ENCODE data around the gene TGFB1.
"Not testable (repeated sequence)": the region's sequence is repeated elsewhere in the genome, so short reads cannot be mapped to it uniquely, and the experiment has no call there.

TGFB1 gene

DNA sequence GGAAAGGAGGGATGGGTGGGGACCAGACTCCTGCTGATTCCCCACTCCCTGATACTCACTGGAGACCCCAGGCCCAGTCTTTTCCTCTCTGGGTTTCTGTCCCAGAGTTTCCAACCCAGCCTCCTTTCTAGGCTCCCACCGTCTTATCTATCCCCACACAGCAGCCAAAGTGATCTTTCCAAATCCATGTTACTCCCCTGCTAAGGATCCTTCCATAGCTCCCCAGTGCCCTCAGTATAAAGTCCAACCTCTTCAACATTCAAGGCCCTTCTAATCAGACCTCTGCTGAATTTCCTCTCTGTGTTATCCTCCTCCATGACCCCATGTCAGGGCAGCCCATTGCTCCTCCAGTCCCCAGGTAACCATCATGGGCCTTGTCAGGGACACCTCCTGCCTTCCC, 1.3 kb upstream of the TGFB1 start:
- Histone ChIP-seq H3K27me3 (ENCODE audit: control insufficient read depth in 1 of 2, insufficient read depth in 2 of 2, low read length in 2 of 2) (no peaks in the 10 kb centered on the region), H3K27ac (ENCODE audit: low read depth, low read length) (no peak overlapping the region), H3K4me1 (ENCODE audit: insufficient read depth, low read length) (peaks cover 19% of the 10 kb centered on the region), H3K9ac (ENCODE audit: low read length) (no peak overlapping the region), H3K4me3 (ENCODE audit: low read depth in 1 of 2, low read length in 2 of 2) (no peak overlapping the region), H3K36me3 (ENCODE audit: insufficient read depth, low read length) (no peaks in the 10 kb centered on the region), H3K9me3 (ENCODE audit: low read length) (no peaks in the 10 kb centered on the region)

DNA sequence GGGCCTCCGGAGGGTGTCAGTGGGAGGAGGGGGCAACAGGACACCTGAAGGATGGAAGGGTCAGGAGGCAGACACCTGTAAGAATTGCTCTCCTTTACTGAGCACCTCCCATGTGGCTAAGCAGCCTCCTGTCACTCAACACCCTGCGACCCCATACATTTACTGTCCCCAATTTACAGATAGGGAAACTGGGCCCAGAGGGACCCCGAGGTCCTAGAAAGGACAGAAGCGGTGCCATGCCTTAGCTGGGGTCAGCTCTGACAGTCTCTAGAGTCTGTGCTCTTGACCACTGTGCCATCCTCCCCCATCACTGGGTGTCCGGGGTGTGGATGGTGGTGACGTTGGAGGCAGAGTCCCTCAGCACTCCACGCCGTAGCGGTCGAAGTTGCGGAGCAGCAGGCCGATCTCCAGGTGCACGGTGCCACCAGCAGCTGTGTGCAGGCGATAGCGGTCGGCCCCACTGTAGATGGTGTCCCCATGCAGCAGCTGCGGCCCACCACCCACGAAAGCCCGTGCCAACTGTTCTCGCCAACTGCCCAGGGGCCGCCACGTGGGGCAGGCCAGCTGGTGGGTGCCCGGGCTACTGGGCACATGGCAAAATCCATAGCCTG, 726 bp upstream of the TGFB1 start:
- peak overlapping the region; percentile 65 for H3K27ac ChIP-seq (ENCODE audit: low read depth, low read length)
- H3K27me3 ChIP-seq (ENCODE audit: control insufficient read depth in 1 of 2, insufficient read depth in 2 of 2, low read length in 2 of 2): no peaks in the 10 kb centered on the region
- H3K9ac ChIP-seq (ENCODE audit: low read length): no peak overlapping the region
- H3K9me3 ChIP-seq (ENCODE audit: low read length): no peaks in the 10 kb centered on the region
- peak overlapping the region; percentile 67 to 85 for H3K4me3 ChIP-seq (ENCODE audit: low read depth in 1 of 2, low read length in 2 of 2)
- H3K36me3 ChIP-seq (ENCODE audit: insufficient read depth, low read length): no peaks in the 10 kb centered on the region
- peaks cover 19% of the 10 kb centered on the region for H3K4me1 ChIP-seq (ENCODE audit: insufficient read depth, low read length)

DNA sequence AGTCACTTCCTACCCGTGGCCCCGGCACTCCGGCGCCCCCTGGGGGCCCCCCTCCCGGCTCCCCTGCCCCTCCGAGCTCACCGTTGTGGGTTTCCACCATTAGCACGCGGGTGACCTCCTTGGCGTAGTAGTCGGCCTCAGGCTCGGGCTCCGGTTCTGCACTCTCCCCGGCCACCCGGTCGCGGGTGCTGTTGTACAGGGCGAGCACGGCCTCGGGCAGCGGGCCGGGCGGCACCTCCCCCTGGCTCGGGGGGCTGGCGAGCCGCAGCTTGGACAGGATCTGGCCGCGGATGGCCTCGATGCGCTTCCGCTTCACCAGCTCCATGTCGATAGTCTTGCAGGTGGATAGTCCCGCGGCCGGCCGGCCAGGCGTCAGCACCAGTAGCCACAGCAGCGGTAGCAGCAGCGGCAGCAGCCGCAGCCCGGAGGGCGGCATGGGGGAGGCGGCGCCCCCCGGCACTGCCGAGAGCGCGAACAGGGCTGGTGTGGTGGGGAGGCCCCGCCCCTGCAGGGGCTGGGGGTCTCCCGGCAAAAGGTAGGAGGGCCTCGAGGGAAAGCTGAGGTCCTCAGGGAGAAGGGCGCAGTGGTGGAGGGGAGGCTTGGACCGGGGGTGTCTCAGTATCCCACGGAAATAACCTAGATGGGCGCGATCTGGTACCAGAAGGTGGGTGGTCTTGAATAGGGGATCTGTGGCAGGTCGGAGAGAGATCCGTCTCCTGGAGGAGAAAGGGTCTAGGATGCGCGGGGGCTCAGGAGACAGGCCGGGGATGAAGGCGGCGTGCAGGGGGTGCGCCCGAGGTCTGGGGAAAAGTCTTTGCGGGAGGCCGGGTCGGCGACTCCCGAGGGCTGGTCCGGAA, 885 bp downstream of the TGFB1 start:
- peak overlapping the region; percentile 57 for H3K9ac ChIP-seq (ENCODE audit: low read length)
- H3K27ac ChIP-seq (ENCODE audit: low read depth, low read length): peak overlapping the region; percentile 65
- H3K27me3 ChIP-seq (ENCODE audit: control insufficient read depth in 1 of 2, insufficient read depth in 2 of 2, low read length in 2 of 2): no peaks in the 10 kb centered on the region
- H3K36me3 ChIP-seq (ENCODE audit: insufficient read depth, low read length): peaks cover 4% of the 10 kb centered on the region
- H3K9me3 ChIP-seq (ENCODE audit: low read length): no peaks in the 10 kb centered on the region
- H3K4me3 ChIP-seq (ENCODE audit: low read depth in 1 of 2, low read length in 2 of 2): peak overlapping the region; percentile 67 to 85
- peaks cover 19% of the 10 kb centered on the region for H3K4me1 ChIP-seq (ENCODE audit: insufficient read depth, low read length)

DNA sequence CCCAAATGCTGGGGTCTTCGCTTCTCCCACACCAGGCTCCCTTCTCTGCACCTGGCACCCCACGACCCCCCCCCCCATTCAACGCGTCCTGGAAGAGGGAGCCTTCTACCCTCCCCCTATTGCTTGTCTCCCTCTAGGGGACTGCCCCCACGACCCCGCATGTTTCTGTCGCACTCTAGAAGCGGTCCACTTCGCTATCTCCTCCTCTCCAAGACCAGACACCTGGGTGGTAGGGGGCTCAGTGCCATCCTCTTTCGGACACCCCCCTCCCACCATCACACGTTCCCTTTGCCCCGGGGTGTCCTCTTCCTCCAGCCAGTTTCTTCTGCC, 1.5 kb downstream of the TGFB1 start:
- H3K27ac ChIP-seq (ENCODE audit: low read depth, low read length): peak overlapping the region; percentile 65
- peak overlapping the region; percentile 34 for H3K9ac ChIP-seq (ENCODE audit: low read length)

DNA sequence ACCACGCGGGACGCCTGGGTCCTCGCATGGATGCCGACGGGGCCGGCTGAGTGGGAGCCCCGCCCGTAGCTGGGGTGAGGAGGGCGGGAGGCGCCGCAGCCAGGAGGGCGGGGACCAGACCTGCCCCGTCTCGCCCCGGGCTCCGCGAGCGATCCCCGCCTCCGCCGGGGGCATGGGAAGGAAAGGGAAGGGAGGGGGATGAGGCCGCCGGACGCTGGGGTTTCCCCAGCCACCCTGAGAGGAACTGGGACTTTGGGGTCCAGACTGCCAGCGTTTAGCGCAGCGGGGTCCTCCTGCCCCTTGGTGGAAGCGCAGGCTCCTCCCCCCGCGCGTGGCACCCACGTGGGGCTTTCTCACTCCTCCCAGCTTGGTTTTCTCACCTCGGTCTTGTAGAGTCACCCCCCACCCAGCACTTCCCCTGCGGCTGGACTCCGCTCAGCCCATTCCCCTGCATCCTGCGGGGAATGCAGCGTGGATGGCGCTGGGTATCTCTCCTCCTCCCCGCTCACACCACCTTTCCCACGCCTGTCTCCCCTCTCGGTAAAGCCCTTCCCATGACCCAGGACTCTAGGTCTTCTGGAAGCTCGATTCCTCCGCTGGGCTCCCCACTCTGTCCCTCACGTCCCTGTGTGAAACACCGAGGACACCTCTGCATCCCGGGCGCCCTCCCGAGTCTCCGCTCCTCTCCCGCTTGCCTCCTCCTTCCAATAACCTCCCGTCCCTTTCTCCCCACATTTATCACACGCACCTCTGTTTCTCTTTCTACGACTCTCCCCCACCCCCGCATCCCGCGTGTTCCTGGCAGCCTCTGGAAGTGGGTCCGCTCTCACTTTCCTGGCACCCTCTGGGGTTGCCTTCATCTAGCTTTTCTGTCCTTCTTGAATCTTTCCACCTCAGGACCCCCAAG, 2.1 kb downstream of the TGFB1 start:
- H3K4me3 ChIP-seq (ENCODE audit: low read depth in 1 of 2, low read length in 2 of 2): peak overlapping the region; percentile 67 to 85
- peaks cover 4% of the 10 kb centered on the region for H3K36me3 ChIP-seq (ENCODE audit: insufficient read depth, low read length)
- no peaks in the 10 kb centered on the region for H3K9me3 ChIP-seq (ENCODE audit: low read length)
- peak overlapping the region; percentile 65 for H3K27ac ChIP-seq (ENCODE audit: low read depth, low read length)
- H3K27me3 ChIP-seq (ENCODE audit: control insufficient read depth in 1 of 2, insufficient read depth in 2 of 2, low read length in 2 of 2): no peaks in the 10 kb centered on the region
- peak overlapping the region; percentile 34 for H3K9ac ChIP-seq (ENCODE audit: low read length)
- H3K4me1 ChIP-seq (ENCODE audit: insufficient read depth, low read length): peaks cover 19% of the 10 kb centered on the region

More for the DNA sequence above, 1.5 kb downstream of the TGFB1 start:
- Histone ChIP-seq H3K4me3 (ENCODE audit: low read depth in 1 of 2, low read length in 2 of 2) (peak overlapping the region; percentile 67 to 85), H3K36me3 (ENCODE audit: insufficient read depth, low read length) (peaks cover 4% of the 10 kb centered on the region), H3K27me3 (ENCODE audit: control insufficient read depth in 1 of 2, insufficient read depth in 2 of 2, low read length in 2 of 2) (no peaks in the 10 kb centered on the region), H3K9me3 (ENCODE audit: low read length) (no peaks in the 10 kb centered on the region), H3K4me1 (ENCODE audit: insufficient read depth, low read length) (peaks cover 19% of the 10 kb centered on the region)

DNA sequence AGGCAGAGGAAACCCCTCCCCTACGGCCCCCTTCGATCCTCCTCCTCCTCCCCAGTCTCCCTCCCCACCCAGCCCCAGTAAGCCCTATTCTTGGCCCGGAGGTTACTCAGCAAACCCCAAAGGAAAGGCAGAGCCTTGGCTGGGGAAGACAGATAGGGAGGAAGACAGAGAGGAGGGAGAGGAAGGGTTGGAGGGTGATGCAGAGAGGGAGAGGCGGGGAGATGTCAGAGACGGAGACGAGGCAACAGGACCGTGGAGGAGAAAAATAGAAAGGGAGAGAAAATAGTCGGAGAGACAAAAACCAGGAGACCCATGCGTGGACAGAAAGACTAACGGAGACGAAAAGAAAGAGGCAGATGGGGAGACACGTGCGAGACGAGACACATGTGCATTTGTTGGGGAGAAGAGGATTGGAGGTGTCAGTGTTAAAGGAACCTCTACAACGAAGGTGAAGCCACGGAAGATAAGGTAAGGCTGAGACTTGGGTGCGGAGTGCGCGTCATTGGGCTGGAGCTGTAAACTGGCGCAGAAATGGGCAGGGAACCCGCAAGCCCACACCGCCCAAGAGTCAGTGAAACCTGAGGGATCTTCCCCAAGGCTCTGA, 2.9 kb downstream of the TGFB1 start:
- H3K36me3 ChIP-seq (ENCODE audit: insufficient read depth, low read length): peaks cover 4% of the 10 kb centered on the region
- no peaks in the 10 kb centered on the region for H3K27me3 ChIP-seq (ENCODE audit: control insufficient read depth in 1 of 2, insufficient read depth in 2 of 2, low read length in 2 of 2)
- H3K9me3 ChIP-seq (ENCODE audit: low read length): no peaks in the 10 kb centered on the region
- peak overlapping the region; percentile 19 for H3K27ac ChIP-seq (ENCODE audit: low read depth, low read length)
- peak overlapping the region; percentile 34 for H3K9ac ChIP-seq (ENCODE audit: low read length)
- H3K4me1 ChIP-seq (ENCODE audit: insufficient read depth, low read length): peaks cover 19% of the 10 kb centered on the region
- H3K4me3 ChIP-seq (ENCODE audit: low read depth in 1 of 2, low read length in 2 of 2): peak overlapping the region; percentile 67 to 85

DNA sequence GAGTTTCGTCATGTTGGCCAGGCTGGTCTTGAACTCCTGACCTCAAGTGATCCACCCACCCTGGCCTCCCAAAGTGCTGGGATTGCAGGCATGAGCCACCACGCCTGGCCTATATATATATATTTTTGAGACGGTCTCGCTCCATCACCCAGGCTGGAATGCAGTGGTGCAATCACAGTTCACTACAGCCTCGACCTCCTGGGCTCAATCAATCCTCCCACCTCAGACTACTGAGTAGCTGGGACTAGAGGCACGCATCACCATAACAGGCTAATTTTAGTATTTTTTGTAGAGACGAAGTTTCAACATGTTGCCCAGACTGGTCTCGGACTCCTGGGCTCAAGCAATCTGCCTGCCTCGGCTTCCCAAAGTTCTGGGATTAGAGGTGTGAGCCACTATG, 6.8 kb downstream of the TGFB1 start:
- H3K27me3 ChIP-seq (ENCODE audit: control insufficient read depth in 1 of 2, insufficient read depth in 2 of 2, low read length in 2 of 2); H3K9me3 ChIP-seq (ENCODE audit: low read length); H3K27ac ChIP-seq (ENCODE audit: low read depth, low read length); H3K4me3 ChIP-seq (ENCODE audit: low read depth in 1 of 2, low read length in 2 of 2); H3K9ac ChIP-seq (ENCODE audit: low read length); H3K4me1 ChIP-seq (ENCODE audit: insufficient read depth, low read length): not testable (repeated sequence)
- peaks cover 16% of the 10 kb centered on the region for H3K36me3 ChIP-seq (ENCODE audit: insufficient read depth, low read length)

DNA sequence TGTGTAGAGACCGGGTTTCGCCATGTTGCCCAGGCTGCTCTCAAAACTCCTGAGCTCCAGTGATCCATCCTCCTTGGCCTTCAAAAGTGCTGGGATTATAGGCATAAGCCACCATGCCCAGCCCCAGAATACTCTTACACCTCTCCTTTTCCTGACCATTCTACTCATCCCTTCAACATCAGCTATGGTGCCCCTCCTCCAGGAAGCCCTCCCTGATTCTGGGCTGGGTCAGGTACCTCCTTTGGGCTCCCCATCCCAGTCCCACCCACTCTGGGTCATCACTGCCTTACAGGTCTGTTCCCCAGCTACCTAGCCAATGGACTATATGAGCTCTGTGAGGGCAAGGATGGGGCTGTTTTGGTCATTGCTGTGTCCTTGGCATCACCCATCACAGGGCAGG, 9.6 kb downstream of the TGFB1 start:
- Histone ChIP-seq H3K27ac (ENCODE audit: low read depth, low read length) (no peak overlapping the region), H3K9ac (ENCODE audit: low read length) (no peak overlapping the region), H3K36me3 (ENCODE audit: insufficient read depth, low read length) (peaks cover 28% of the 10 kb centered on the region), H3K4me3 (ENCODE audit: low read depth in 1 of 2, low read length in 2 of 2) (no peak overlapping the region), H3K9me3 (ENCODE audit: low read length) (no peaks in the 10 kb centered on the region), H3K4me1 (ENCODE audit: insufficient read depth, low read length) (no peaks in the 10 kb centered on the region), H3K27me3 (ENCODE audit: control insufficient read depth in 1 of 2, insufficient read depth in 2 of 2, low read length in 2 of 2) (no peaks in the 10 kb centered on the region)

DNA sequence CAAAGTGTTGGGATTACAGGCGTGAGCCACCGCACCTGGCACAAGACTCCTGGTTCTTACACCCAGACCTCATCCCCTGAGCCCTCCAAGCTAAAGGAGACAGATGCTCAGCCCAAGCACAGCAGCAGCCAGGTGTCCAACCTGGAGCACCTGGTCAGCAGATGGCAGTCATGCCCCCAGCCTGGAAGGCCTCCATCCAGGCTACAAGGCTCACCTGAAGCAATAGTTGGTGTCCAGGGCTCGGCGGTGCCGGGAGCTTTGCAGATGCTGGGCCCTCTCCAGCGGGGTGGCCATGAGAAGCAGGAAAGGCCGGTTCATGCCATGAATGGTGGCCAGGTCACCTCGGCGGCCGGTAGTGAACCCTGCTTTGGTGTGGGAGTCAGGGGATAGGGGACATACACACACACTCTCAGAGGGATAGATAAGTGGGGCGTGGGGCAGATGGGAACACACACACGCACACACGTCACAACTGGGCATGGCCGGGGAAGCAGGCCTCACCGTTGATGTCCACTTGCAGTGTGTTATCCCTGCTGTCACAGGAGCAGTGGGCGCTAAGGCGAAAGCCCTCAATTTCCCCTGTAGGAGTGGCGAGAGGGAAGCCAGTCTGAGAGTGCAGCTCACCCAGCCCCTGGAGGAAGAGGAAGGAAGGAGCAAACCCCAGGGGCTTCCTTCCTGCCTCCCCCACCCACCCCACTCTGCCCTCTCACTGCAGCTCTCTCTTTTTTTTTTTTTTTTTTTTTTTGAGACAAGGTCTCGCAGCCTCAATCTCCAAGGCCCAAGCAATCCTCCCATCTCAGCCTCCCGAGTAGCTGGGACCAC, 11.8 kb downstream of the TGFB1 start:
- no peaks in the 10 kb centered on the region for H3K4me1 ChIP-seq (ENCODE audit: insufficient read depth, low read length)
- no peaks in the 10 kb centered on the region for H3K9me3 ChIP-seq (ENCODE audit: low read length)
- no peaks in the 10 kb centered on the region for H3K27me3 ChIP-seq (ENCODE audit: control insufficient read depth in 1 of 2, insufficient read depth in 2 of 2, low read length in 2 of 2)
- no peak overlapping the region for H3K9ac ChIP-seq (ENCODE audit: low read length)
- no peak overlapping the region for H3K4me3 ChIP-seq (ENCODE audit: low read depth in 1 of 2, low read length in 2 of 2)
- peaks cover 30% of the 10 kb centered on the region for H3K36me3 ChIP-seq (ENCODE audit: insufficient read depth, low read length)
- H3K27ac ChIP-seq (ENCODE audit: low read depth, low read length): no peak overlapping the region

DNA sequence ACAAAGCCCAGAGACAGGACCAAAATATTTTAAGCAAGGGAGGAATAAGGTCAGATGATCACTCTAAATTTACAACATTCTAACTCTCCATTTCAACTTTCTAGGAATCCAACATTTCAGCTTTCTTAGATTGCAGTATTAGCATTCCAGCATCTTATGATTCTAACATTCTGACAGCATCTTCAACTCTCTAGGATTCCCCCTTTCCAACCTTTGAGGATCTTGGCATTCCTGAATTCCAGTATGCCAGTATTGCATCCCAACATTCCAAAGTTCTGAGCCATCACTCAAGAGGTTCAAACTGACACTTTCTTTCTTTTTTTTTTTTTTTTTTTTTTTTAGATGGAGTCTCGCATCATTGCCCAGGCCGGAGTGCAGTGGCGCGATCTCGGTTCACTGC, 13.8 kb downstream of the TGFB1 start:
- H3K36me3 ChIP-seq (ENCODE audit: insufficient read depth, low read length): peaks cover 30% of the 10 kb centered on the region
- no peak overlapping the region for H3K4me3 ChIP-seq (ENCODE audit: low read depth in 1 of 2, low read length in 2 of 2)
- no peak overlapping the region for H3K27ac ChIP-seq (ENCODE audit: low read depth, low read length)
- H3K4me1 ChIP-seq (ENCODE audit: insufficient read depth, low read length): no peaks in the 10 kb centered on the region
- H3K9me3 ChIP-seq (ENCODE audit: low read length): no peaks in the 10 kb centered on the region
- H3K27me3 ChIP-seq (ENCODE audit: control insufficient read depth in 1 of 2, insufficient read depth in 2 of 2, low read length in 2 of 2): no peaks in the 10 kb centered on the region
- no peak overlapping the region for H3K9ac ChIP-seq (ENCODE audit: low read length)
